K562 (cell line): ENCODE measurements around the gene SPINT2. TPM values are rescaled to one million over a fixed set of nuclear protein-coding genes. Genes with fewer than 3 reads are reported as not detected.

ENCODE experiments used
- BMI1 ChIP-seq: fragments of 150-350 bp; IDR thresholded peaks from 2 replicates; pipeline ENCODE4 v1.6.1; 2014; ENCODE audit warnings: low read length
- DNMT1 ChIP-seq: fragments of 450-650 bp; IDR thresholded peaks from 2 replicates; pipeline ENCODE4 v1.6.1; 2016; ENCODE audit warnings: antibody characterized with exemption, mild to moderate bottlenecking
- DPF2 ChIP-seq: fragments of 450-650 bp; IDR thresholded peaks from 2 replicates; pipeline ENCODE4 v1.6.1; 2016
- FOXA1 ChIP-seq: fragments of 450-650 bp; IDR thresholded peaks from 2 replicates; pipeline ENCODE4 v1.6.1; 2016; ENCODE audit warnings: mild to moderate bottlenecking, borderline replicate concordance
- FOXO4 ChIP-seq: fragments of 450-650 bp; formaldehyde crosslinking; IDR thresholded peaks from 2 replicates; pipeline ENCODE4 v1.4.0; 2020; ENCODE audit warnings: mild to moderate bottlenecking, moderate library complexity
- HDAC3 ChIP-seq: fragments of 450-650 bp; IDR thresholded peaks from 2 replicates; pipeline ENCODE4 v1.6.1; 2018; ENCODE audit warnings: borderline replicate concordance, mild to moderate bottlenecking, moderate library complexity; ENCODE audit not compliant: partially characterized antibody
- HIVEP1 ChIP-seq: fragments of 250-450 bp; sonication (Bioruptor Pico); IDR thresholded peaks from 2 replicates; pipeline ENCODE4 v1.4.0; 2020; ENCODE audit warnings: mild to moderate bottlenecking
- HOMEZ ChIP-seq: fragments of 250-450 bp; sonication (Bioruptor Pico); IDR thresholded peaks from 2 replicates; pipeline ENCODE4 v1.4.0; 2020; ENCODE audit warnings: mild to moderate bottlenecking, moderate library complexity
- HOXB6 ChIP-seq: fragments of 250-450 bp; sonication (Bioruptor Pico); IDR thresholded peaks from 2 replicates; pipeline ENCODE4 v1.5.1; 2022; ENCODE audit warnings: mild to moderate bottlenecking, borderline replicate concordance
- ILF3 ChIP-seq: fragments of 450-650 bp; IDR thresholded peaks from 2 replicates; pipeline ENCODE4 v1.6.1; 2018; ENCODE audit warnings: antibody characterized with exemption, mild to moderate bottlenecking, moderate library complexity, borderline replicate concordance
- KLF13 ChIP-seq: fragments of 450-650 bp; IDR thresholded peaks from 2 replicates; pipeline ENCODE4 v1.6.1; 2016; ENCODE audit warnings: missing genetic modification characterization, low read depth, mild to moderate bottlenecking, missing compliant biosample characterization, moderate library complexity, borderline replicate concordance
- RERE ChIP-seq: sonication (generic); formaldehyde crosslinking; IDR thresholded peaks from 2 replicates; pipeline ENCODE4 v1.8.0; 2023; ENCODE audit warnings: missing genetic modification reagents, mild to moderate bottlenecking, borderline replicate concordance
- SMAD3 ChIP-seq: fragments of 450-650 bp; formaldehyde crosslinking; conservative IDR thresholded peaks from 2 replicates; pipeline ENCODE4 v1.4.0; 2020; ENCODE audit warnings: mild to moderate bottlenecking
- SRSF7 ChIP-seq: fragments of 200-400 bp; formaldehyde crosslinking; optimal IDR thresholded peaks from 2 replicates; pipeline ENCODE3; 2017; ENCODE audit warnings: mild to moderate bottlenecking, low read depth, low read length
- TAF9B ChIP-seq: fragments of 450-650 bp; IDR thresholded peaks from 2 replicates; pipeline ENCODE4 v1.6.1; 2018; ENCODE audit warnings: mild to moderate bottlenecking; ENCODE audit not compliant: partially characterized antibody
- ZKSCAN8 ChIP-seq: fragments of 200-800 bp; sonication (Bioruptor generic); IDR thresholded peaks from 2 replicates; pipeline ENCODE4 v1.6.1; 2016; ENCODE audit warnings: missing genetic modification characterization, missing compliant biosample characterization
- ZNF3 ChIP-seq: fragments of 250-450 bp; sonication (Bioruptor Pico); IDR thresholded peaks from 2 replicates; pipeline ENCODE4 v1.5.0; 2021; ENCODE audit warnings: mild to moderate bottlenecking, moderate library complexity
- ZNF324 ChIP-seq: fragments of 250-450 bp; sonication (Bioruptor Pico); IDR thresholded peaks from 2 replicates; pipeline ENCODE4 v1.4.0; 2020; ENCODE audit warnings: mild to moderate bottlenecking
- ZNF384 ChIP-seq: IDR thresholded peaks from 2 replicates; pipeline ENCODE4 v1.6.1; 2012; ENCODE audit warnings: low read depth, low read length, improper control_type of control experiment
- ZNF76 ChIP-seq: fragments of 250-450 bp; sonication (Bioruptor Pico); IDR thresholded peaks from 2 replicates; pipeline ENCODE4 v1.4.0; 2020; ENCODE audit warnings: mild to moderate bottlenecking, moderate library complexity, borderline replicate concordance
- polyA plus RNA-seq, 8 experiments: library from polyadenylated mRNA; depleted of rRNA in 4 of 8; stranded (reverse) in 5 of 8; unstranded in 3 of 8; fragments of >200 nt; fragmentation: Nextera tagmentation in 2 of 8; fragmentation: Illumina TruSeq in 1 of 8; extraction: Ambion mirVana in 2 of 8; extraction: Trizol in 1 of 8; gene quantifications; 2 replicates each; pipeline versions ENCODE4 v1.2.1 to v1.2.3, GENCODE V29; 2011 to 2014; ENCODE audit warnings: inconsistent platforms in 1 of 8, missing spikeins in 1 of 8
- total RNA-seq, 7 experiments: library from RNA; depleted of rRNA in 6 of 7; stranded (reverse); fragments of >200 nt in 6 of 7; fragmentation: Illumina TruSeq in 2 of 7; extraction: Trizol in 2 of 7; gene quantifications; 2 replicates each; pipeline versions ENCODE4 v1.2.1 to v1.2.3, GENCODE V29; 2011 to 2021; ENCODE audit warnings: low replicate concordance in 1 of 7
- TF ChIP-seq, protein P1 (sequence below): IDR thresholded peaks from 2 replicates; pipeline ENCODE4 v1.6.1; 2011; ENCODE audit not compliant: insufficient read length; ENCODE audit errors: extremely low read depth

SPINT2 gene
- total and polyA plus RNA-seq, 9 of the 15 experiments (the other 6 are each of a cell fraction or from before 2014, with no cell fraction given), result 0.65 to 4.5 (median 3.4) TPM

- no peak for TF ChIP-seq FOXA1
- no peak for TF ChIP-seq ZKSCAN8 (CRISPR knock-in tag)
- no peak for TF ChIP-seq KLF13
- TF ChIP-seq TAF9B, result peak; percentile 83
- TF ChIP-seq DPF2, result peak; percentile 99
- TF ChIP-seq DNMT1, result 0 out of 2 replicates have a peak, but pooled peaks have one; percentile 83
- no peak for TF ChIP-seq ZNF3 (CRISPR knock-in tag)
- TF ChIP-seq BMI1, result no peak
- no peak for TF ChIP-seq SMAD3 (CRISPR knock-in tag)
- no peak for TF ChIP-seq RERE
- TF ChIP-seq HIVEP1 (CRISPR knock-in tag), result no peak
- TF ChIP-seq, protein P1, sequence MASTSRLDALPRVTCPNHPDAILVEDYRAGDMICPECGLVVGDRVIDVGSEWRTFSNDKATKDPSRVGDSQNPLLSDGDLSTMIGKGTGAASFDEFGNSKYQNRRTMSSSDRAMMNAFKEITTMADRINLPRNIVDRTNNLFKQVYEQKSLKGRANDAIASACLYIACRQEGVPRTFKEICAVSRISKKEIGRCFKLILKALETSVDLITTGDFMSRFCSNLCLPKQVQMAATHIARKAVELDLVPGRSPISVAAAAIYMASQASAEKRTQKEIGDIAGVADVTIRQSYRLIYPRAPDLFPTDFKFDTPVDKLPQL, result no peak
- TF ChIP-seq HDAC3, result peak; percentile 93
- no peak for TF ChIP-seq ZNF76 (CRISPR knock-in tag)
- no peak for TF ChIP-seq SRSF7
- TF ChIP-seq HOMEZ, result no peak
- TF ChIP-seq ZNF324, result no peak
- TF ChIP-seq FOXO4 (CRISPR knock-in tag), result no peak
- TF ChIP-seq ZNF384, result no peak; the same call in 1 of the 2 replicates
- no peak for TF ChIP-seq HOXB6 (CRISPR knock-in tag)
- no peak for TF ChIP-seq ILF3
These were observed 52.8 kb downstream of the SPINT2 start (continued) for GRCh38 chr19:38317104-38317612.
